HG02852 (cell line): ENCODE measurements around the gene WFS1.

Experiments
- ATAC-seq: cut with Tn5 transposase; IDR thresholded peaks from one replicate; pipeline ENCODE4 v1.9.1; 2021; ENCODE audit warnings: mild to moderate bottlenecking, moderate library complexity; ENCODE audit not compliant: unreplicated experiment

WFS1 gene

GRCh38 chr4:6338175-6338950 lies 68.7 kb downstream of the WFS1 start:
- no peak for ATAC-seq

- ATAC-seq: no peak
These were observed 69.5 kb downstream of the WFS1 start for GRCh38 chr4:6338951-6339817.

GRCh38 chr4:6339818-6340445 lies 70.3 kb downstream of the WFS1 start:
- ATAC-seq: no peak

- ATAC-seq: no peak
These were observed 70.9 kb downstream of the WFS1 start for GRCh38 chr4:6340446-6341015.

GRCh38 chr4:6341696-6342095 lies 72.0 kb downstream of the WFS1 start:
- ATAC-seq: no peak

- ATAC-seq: no peak
These were observed 73.1 kb downstream of the WFS1 start for GRCh38 chr4:6342530-6343293.

- ATAC-seq: no peak
These were observed 74.3 kb downstream of the WFS1 start for GRCh38 chr4:6343939-6344408.

GRCh38 chr4:6345096-6345830 lies 75.6 kb downstream of the WFS1 start:
- no peak for ATAC-seq

- ATAC-seq: no peak
These were observed 76.2 kb downstream of the WFS1 start for GRCh38 chr4:6345866-6346265.

GRCh38 chr4:6346373-6347110 lies 76.9 kb downstream of the WFS1 start:
- no peak for ATAC-seq

- ATAC-seq: no peak
These were observed 77.9 kb downstream of the WFS1 start for GRCh38 chr4:6347511-6348045.

GRCh38 chr4:6348408-6348807 lies 78.8 kb downstream of the WFS1 start:
- ATAC-seq: no peak

GRCh38 chr4:6349896-6350603 lies 80.4 kb downstream of the WFS1 start:
- no peak for ATAC-seq

GRCh38 chr4:6350646-6351045 lies 81.0 kb downstream of the WFS1 start:
- no peak for ATAC-seq

GRCh38 chr4:6351246-6352000 lies 81.8 kb downstream of the WFS1 start:
- ATAC-seq: no peak

GRCh38 chr4:6352031-6352692 lies 82.5 kb downstream of the WFS1 start:
- ATAC-seq: no peak
